MCF 10A (cell line): Measurements from ENCODE around the gene SLC25A36. TPM values are rescaled to one million over a fixed set of nuclear protein-coding genes. Genes with fewer than 3 reads are reported as not detected.

Source experiments
- BruUV-seq: library from RNA; stranded (reverse); fragments of 400-500 nt; replicated peaks from 2 replicates; lab custom pipeline; 2021; lab: Mats Ljungman, UMichigan
- CTCF ChIA-PET: fragments of 300-600 bp; sonication (Branson Sonifier 250); formaldehyde crosslinking; extraction: SDS; loops from one replicate; lab custom pipeline; 2021; ENCODE audit warnings: antibody characterized with exemption, inconsistent platforms; lab: Yijun Ruan, JAX
- POLR2A ChIA-PET: fragments of 300-600, 350-650 bp; sonication (Branson Sonifier 250); formaldehyde crosslinking; extraction: SDS; loops from one replicate; lab custom pipeline; 2020; ENCODE audit warnings: antibody characterized with exemption, inconsistent platforms; lab: Yijun Ruan, JAX
- DNase-seq: peaks from one replicate; pipeline ENCODE4 v3.0.0-alpha.2; 2018; ENCODE audit not compliant: unreplicated experiment
- H3K27ac Mint-ChIP-seq: one replicate; pipeline ENCODE4 v1.8.0; 2022; ENCODE audit warnings: mild to moderate bottlenecking, low read depth, mixed read lengths; ENCODE audit not compliant: unreplicated experiment
- H3K27me3 Mint-ChIP-seq: one replicate; pipeline ENCODE4 v1.8.0; 2022; ENCODE audit warnings: mixed read lengths; ENCODE audit not compliant: insufficient read depth, unreplicated experiment
- H3K36me3 Mint-ChIP-seq: one replicate; pipeline ENCODE4 v1.8.0; 2022; ENCODE audit warnings: mild to moderate bottlenecking, moderate library complexity, mixed read lengths; ENCODE audit not compliant: insufficient read depth, unreplicated experiment
- H3K4me1 Mint-ChIP-seq: one replicate; pipeline ENCODE4 v1.8.0; 2022; ENCODE audit warnings: mixed read lengths; ENCODE audit not compliant: insufficient read depth, unreplicated experiment
- H3K4me3 Mint-ChIP-seq: one replicate; pipeline ENCODE4 v1.8.0; 2022; ENCODE audit warnings: mild to moderate bottlenecking, moderate library complexity, mixed read lengths; ENCODE audit not compliant: unreplicated experiment
- H3K9me3 Mint-ChIP-seq: one replicate; pipeline ENCODE4 v1.8.0; 2022; ENCODE audit warnings: mixed read lengths; ENCODE audit not compliant: unreplicated experiment
- intact Hi-C: fragments of 100-400 bp; cut with micrococcal nuclease; formaldehyde crosslinking; loops from 2 replicates; pipeline ENCODE4 v1.14.1; 2022
- total RNA-seq: library from RNA; stranded (reverse); gene quantifications from 2 replicates; pipeline ENCODE4 v1.2.3, GENCODE V29; 2022
- TF ChIP-seq, protein P1 (sequence below): fragments of 200-600 bp; IDR thresholded peaks from one replicate; pipeline ENCODE4 v1.8.0; 2022; ENCODE audit warnings: antibody characterized with exemption, mild to moderate bottlenecking; ENCODE audit not compliant: unreplicated experiment

SLC25A36 gene
- total RNA-seq, 1 experiment from 2014 or later = 71.2 TPM

DNA sequence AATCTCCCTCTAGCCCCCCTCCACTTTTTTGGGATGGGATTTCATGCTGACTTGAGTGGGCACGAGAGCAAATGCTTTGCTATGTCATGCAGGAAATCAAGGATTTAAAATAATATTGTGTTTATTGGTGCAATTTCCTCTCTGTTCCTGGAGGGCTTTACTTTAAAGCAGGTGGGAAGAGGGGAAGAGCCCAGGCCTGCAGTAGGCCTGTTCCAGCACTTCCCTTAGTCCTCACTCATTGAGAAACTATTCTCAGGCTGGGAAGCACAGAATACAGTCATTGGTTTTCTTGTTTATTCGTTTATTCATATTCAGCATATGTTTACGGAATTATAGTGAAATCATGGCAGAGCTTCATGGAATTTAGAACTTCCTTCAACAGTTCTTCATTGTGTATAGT, 67.9 kb downstream of the SLC25A36 start:
- TF ChIP-seq, protein P1, sequence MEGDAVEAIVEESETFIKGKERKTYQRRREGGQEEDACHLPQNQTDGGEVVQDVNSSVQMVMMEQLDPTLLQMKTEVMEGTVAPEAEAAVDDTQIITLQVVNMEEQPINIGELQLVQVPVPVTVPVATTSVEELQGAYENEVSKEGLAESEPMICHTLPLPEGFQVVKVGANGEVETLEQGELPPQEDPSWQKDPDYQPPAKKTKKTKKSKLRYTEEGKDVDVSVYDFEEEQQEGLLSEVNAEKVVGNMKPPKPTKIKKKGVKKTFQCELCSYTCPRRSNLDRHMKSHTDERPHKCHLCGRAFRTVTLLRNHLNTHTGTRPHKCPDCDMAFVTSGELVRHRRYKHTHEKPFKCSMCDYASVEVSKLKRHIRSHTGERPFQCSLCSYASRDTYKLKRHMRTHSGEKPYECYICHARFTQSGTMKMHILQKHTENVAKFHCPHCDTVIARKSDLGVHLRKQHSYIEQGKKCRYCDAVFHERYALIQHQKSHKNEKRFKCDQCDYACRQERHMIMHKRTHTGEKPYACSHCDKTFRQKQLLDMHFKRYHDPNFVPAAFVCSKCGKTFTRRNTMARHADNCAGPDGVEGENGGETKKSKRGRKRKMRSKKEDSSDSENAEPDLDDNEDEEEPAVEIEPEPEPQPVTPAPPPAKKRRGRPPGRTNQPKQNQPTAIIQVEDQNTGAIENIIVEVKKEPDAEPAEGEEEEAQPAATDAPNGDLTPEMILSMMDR = no peak
- DNase-seq = no peak
- no TSS peak for BruUV-seq
- intact Hi-C loops = no loop called here
- POLR2A ChIA-PET = interaction anchor here (0.7 kb wide), 2 partner anchors 9 to 343 kb away, joined by 3 read pairs; no protein-coding TSS in a partner anchor
- no peaks in the 10 kb centered on the region for H3K27me3 Mint-ChIP-seq
- no peaks in the 10 kb centered on the region for H3K4me1 Mint-ChIP-seq
- H3K4me3 Mint-ChIP-seq = no peak overlapping the region
- no peak overlapping the region for H3K27ac Mint-ChIP-seq
- H3K36me3 Mint-ChIP-seq = no peaks in the 10 kb centered on the region
- CTCF ChIA-PET = interaction anchor here (0.7 to 10.7 kb wide), 13 partner anchors 10 to 188 kb away, joined by 3 to 74 read pairs (median 11); no protein-coding TSS in a partner anchor
- peaks cover 6% of the 10 kb centered on the region for H3K9me3 Mint-ChIP-seq

DNA sequence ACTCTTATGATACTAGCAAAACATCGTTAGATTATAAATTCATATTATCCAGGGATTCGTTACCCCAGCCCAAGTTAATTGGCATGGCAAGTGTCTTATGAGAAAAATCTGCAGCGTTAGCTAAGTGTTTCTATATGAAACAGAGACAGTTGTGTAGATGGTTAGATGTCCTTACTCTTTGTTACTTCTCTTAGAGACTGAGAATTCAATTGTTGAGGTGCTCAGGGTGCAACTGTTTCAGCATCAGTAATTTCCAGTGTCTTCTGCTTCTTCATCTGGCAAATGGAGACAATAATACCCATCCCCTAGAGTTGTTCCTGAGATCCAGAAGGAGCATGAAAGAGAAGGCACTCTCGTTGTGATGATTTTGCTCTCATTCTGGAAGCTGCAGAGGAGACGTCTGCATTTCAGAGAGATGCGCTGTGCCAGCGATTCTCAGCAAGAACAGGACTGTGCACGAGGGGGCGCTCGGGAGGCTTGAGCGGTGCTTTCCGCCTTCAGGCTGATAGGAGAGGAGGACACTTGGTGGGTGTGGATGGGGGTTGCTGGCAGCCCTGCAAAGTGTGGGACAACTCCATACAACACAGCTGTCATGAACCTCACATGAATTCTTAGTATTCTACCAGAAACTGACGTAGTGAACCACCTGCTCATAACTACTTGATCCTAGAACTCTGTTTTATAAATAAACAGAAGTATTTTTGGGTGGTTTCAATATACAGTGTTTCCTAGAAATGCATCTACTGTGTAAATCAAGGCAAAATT, 69.8 kb downstream of the SLC25A36 start:
- intact Hi-C loops = loop anchor here (1.0 kb wide), 2 partner anchors 94 to 181 kb away; no protein-coding TSS in a partner anchor
- no TSS peak for BruUV-seq
- Mint-ChIP-seq H3K27ac (no peak overlapping the region), H3K9me3 (peaks cover 3% of the 10 kb centered on the region), H3K4me1 (no peaks in the 10 kb centered on the region), H3K4me3 (no peak overlapping the region), H3K36me3 (no peaks in the 10 kb centered on the region), H3K27me3 (peaks cover 11% of the 10 kb centered on the region)
- ChIA-PET POLR2A (interaction anchor here (0.5 kb wide), 1 partner anchor 124 kb away, joined by 3 read pairs; no protein-coding TSS in a partner anchor), CTCF (interaction anchor here (0.6 to 10.7 kb wide), 28 partner anchors 12 to 425 kb away, joined by 3 to 74 read pairs (median 6); no protein-coding TSS in a partner anchor)
- TF ChIP-seq, protein P1 = peak; percentile 84
- peak; percentile 66 for DNase-seq

DNA sequence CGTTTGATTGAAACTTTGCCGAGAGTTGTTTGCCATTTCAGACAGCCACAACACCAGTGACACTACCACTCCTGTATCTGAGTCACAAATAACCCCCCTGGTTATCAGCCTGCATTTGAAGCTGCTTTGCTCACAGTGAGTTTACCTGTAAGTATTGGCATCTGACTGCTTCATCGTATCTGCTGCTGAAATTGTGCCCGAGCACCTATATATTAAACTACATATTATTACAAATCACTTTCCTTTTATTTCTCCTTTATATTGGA, 70.3 kb downstream of the SLC25A36 start:
- Mint-ChIP-seq H3K4me3 (no peak overlapping the region), H3K27ac (no peak overlapping the region), H3K9me3 (no peaks in the 10 kb centered on the region), H3K36me3 (no peaks in the 10 kb centered on the region), H3K27me3 (peaks cover 11% of the 10 kb centered on the region), H3K4me1 (no peaks in the 10 kb centered on the region)
- ChIA-PET CTCF (interaction anchor here (0.6 to 10.7 kb wide), 19 partner anchors 11 to 424 kb away, joined by 3 to 74 read pairs (median 9); no protein-coding TSS in a partner anchor), POLR2A (interaction anchor here (0.5 kb wide), 1 partner anchor 124 kb away, joined by 3 read pairs; no protein-coding TSS in a partner anchor)
- intact Hi-C loops = loop anchor here (1.0 kb wide), 2 partner anchors 93 to 180 kb away; no protein-coding TSS in a partner anchor
- no peak for DNase-seq
- TF ChIP-seq, protein P1 = no peak
- no TSS peak for BruUV-seq

DNA sequence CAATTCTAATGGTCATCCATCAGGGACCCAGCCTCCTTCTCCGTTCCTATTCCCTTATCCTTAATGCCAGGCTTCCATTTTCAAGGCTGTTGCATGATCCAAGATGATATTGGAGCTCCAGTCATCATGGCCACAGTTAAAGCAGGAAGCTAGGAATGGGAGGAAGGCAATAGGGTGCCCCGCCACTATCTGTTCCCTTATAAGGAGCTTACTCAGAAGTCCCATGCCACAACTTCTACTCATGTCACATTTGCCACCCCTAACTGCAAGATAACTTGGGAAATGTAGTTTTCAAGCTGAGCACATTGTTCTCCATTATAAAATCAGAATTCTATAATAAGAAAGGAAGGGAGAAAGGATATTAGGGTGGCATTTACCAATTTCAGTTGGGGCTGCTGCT, 70.9 kb downstream of the SLC25A36 start:
- Mint-ChIP-seq H3K4me1 (no peaks in the 10 kb centered on the region), H3K27me3 (peaks cover 11% of the 10 kb centered on the region), H3K9me3 (no peaks in the 10 kb centered on the region), H3K27ac (no peak overlapping the region), H3K4me3 (no peak overlapping the region), H3K36me3 (no peaks in the 10 kb centered on the region)
- POLR2A ChIA-PET = interaction anchor here (0.7 kb wide), 1 partner anchor 9 kb away, joined by 3 read pairs; no protein-coding TSS in a partner anchor
- CTCF ChIA-PET = interaction anchor here (0.6 to 10.7 kb wide), 14 partner anchors 10 to 196 kb away, joined by 3 to 74 read pairs (median 8); no protein-coding TSS in a partner anchor
- TF ChIP-seq, protein P1 = no peak
- DNase-seq = no peak
- intact Hi-C loops = no loop called here
- BruUV-seq = no TSS peak
